IgD-negative memory B cell (primary cell): ENCODE data around the gene MOBP. TPM values are rescaled to one million over a fixed set of nuclear protein-coding genes. Genes with fewer than 3 reads are reported as not detected.
"Not testable (repeated sequence)": the region's sequence is repeated elsewhere in the genome, so short reads cannot be mapped to it uniquely, and the experiment has no call there.

Source experiments
- H3K27ac Mint-ChIP-seq, 3 donors: one replicate each; pipeline ENCODE4 v1.8.0; 2020 to 2022; ENCODE audit warnings: mild to moderate bottlenecking in 3 of 3, mixed read lengths in 3 of 3, moderate library complexity in 1 of 3
- H3K27me3 Mint-ChIP-seq: one replicate; pipeline ENCODE4 v1.8.0; 2021; ENCODE audit warnings: mixed read lengths
- H3K36me3 Mint-ChIP-seq: one replicate; pipeline ENCODE4 v1.8.0; 2020; ENCODE audit warnings: mild to moderate bottlenecking, mixed read lengths
- H3K4me1 Mint-ChIP-seq, 3 donors: one replicate each; pipeline ENCODE4 v1.8.0; 2020 to 2022; ENCODE audit warnings: mixed read lengths in 3 of 3, mild to moderate bottlenecking in 1 of 3
- H3K4me3 Mint-ChIP-seq, 4 donors: one replicate each; pipeline ENCODE4 v1.8.0; 2020 to 2022; ENCODE audit warnings: mild to moderate bottlenecking in 4 of 4, mixed read lengths in 4 of 4, moderate library complexity in 3 of 4
- H3K9me3 Mint-ChIP-seq, 3 donors: one replicate each; pipeline ENCODE4 v1.8.0; 2020 to 2021; ENCODE audit warnings: mixed read lengths in 3 of 3, mild to moderate bottlenecking in 1 of 3
- polyA plus RNA-seq: library from polyadenylated mRNA; unstranded; fragments of 300-500 nt; fragmentation: Illumina TruSeq; gene quantifications from one replicate; pipeline ENCODE4 v1.2.3, GENCODE V29; 2021

MOBP gene, protein sequence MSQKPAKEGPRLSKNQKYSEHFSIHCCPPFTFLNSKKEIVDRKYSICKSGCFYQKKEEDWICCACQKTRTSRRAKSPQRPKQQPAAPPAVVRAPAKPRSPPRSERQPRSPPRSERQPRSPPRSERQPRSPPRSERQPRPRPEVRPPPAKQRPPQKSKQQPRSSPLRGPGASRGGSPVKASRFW
- polyA plus RNA-seq: not detected

DNA sequence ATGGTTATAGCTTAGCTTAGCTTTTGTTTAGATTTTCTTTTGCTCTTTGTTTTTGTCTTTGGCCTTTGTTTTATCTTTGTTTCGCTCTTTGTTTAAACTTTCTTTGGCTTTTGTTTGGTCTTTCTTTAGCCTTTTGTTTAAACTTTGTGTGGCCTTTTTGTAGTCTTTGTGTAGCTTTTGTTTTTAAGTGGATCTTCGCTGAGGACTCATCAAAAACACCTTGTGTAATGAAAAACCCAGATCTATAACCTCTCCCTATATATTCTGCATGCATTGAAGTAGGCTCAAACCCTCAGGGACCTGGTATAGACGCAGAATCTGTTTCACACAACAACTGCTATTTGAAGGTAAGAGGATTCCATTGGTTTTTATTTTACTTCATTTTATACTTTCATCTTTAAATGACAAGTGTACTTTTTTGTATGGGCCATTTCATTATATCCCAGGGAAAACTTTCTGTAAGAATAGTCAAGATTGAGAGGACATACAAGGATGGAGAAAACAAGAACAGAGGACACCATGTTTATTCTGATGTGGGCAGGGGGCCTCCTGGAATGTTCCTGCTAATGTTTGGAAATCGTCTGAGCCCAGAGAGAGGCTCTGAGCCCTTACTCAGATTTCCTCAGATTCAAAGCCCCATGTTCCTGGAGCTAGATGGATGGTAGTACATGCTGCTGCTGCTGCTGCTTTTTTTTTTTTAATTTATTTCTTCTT is at the start of gene MOBP:
Gene MOBP (plus strand): TSS at position 287 of the 714 bp plus-strand sequence. CDS start 34,390 bp downstream, outside the sequence.
- H3K36me3 Mint-ChIP-seq: peaks cover 2% of the 10 kb centered on the region
- no peak within 1 kb of the TSS for H3K27ac Mint-ChIP-seq
- no peak within 1 kb of the TSS for H3K4me3 Mint-ChIP-seq

DNA sequence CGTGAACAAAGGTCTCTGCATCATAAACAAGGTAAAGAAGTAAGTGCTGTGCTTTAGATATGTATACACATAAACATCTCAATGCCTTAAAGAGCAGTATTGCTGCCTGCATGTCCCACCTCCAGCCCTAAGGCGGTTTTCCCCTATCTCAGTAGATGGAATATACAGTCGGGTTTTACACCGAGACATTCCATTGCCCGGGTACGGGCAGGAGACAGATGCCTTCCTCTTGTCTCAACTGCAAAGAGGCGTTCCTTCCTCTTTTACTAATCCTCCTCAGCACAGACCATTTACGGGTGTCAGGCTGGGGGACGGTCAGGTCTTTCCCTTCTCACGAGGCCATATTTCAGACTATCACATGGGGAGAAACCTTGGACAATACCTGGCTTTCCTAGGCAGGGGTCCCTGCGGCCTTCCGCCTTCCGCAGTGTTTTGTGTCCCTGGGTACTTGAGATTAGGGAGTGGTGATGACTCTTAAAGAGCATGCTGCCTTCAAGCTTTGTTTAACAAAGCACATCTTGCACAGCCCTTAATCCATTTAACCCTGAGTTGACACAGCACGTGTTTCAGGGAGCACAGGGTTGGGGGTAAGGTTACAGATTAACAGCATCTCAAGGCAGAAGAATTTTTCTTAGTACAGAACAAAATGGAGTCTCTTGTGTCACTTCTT is 48.8 kb upstream of the MOBP start:
- H3K9me3 Mint-ChIP-seq, H3K36me3 Mint-ChIP-seq, H3K4me1 Mint-ChIP-seq, H3K27me3 Mint-ChIP-seq, H3K4me3 Mint-ChIP-seq: not testable (repeated sequence)
- peak overlapping the region in 1 of 3 donors; percentile 14 for H3K27ac Mint-ChIP-seq

More for the DNA sequence above, at the start of gene MOBP:
- H3K27me3 Mint-ChIP-seq: peaks cover 2% of the 10 kb centered on the region
- peaks cover 0 to 1% (median 0%) of the 10 kb centered on the region in 3 donors for H3K4me1 Mint-ChIP-seq
- H3K9me3 Mint-ChIP-seq: no peaks in the 10 kb centered on the region

DNA sequence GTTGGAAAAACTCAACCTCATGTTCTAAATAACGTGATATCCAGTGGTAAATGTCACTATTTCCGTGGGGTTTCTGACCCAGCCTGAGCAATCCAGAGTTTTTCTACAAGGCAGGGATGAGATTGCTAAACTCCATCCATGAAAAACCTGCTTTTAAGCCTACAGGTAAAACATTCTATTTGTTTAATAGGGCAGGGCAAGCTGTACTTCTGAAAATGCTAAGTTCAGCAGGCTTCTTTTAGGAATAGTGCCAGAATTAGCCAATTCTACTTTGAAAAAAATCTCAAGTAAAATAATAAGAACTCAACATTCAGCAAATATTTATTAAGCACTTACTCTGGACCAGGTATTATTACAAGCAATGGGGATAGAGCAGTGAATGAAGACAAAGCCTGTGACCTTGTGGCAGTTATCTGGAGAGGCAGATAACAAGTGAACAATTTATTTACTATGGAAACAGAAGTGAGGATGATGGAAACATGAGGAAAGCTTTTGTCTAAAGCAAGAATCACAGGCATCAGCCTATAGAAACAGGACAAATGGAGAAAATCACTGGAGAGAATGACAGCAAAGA is 47.7 kb upstream of the MOBP start:
- Mint-ChIP-seq H3K4me3 (no peak overlapping the region), H3K9me3 (no peaks in the 10 kb centered on the region)

DNA sequence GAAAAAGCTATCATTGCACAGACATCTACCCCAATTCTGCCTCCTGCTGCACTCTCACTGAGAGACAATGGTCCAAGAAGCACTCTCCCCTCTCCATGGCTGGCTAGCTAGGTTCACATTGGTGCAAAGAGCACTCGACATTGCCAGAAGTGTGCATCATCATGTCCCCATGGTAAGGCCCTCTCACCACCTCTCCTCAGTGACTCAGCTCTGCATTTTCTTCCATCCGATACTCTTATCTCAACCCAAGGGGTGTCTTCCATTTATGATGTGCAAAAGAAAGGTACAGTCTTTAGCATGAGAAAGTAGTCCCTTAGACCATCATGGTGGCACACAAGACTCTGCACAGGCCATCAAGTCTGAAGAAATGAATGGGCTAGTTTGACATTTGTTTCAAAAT is 46.9 kb upstream of the MOBP start:
- no peak overlapping the region for H3K4me3 Mint-ChIP-seq
- no peaks in the 10 kb centered on the region for H3K9me3 Mint-ChIP-seq
- no peaks in the 10 kb centered on the region for H3K36me3 Mint-ChIP-seq
- peak overlapping the region in 1 of 3 donors; percentile 11 for H3K27ac Mint-ChIP-seq
- H3K27me3 Mint-ChIP-seq: no peaks in the 10 kb centered on the region
- peaks cover 0 to 2% (median 0%) of the 10 kb centered on the region in 3 donors for H3K4me1 Mint-ChIP-seq

More for the DNA sequence above, 47.7 kb upstream of the MOBP start:
- H3K4me1 Mint-ChIP-seq: peaks cover 0 to 2% (median 2%) of the 10 kb centered on the region in 3 donors
- no peaks in the 10 kb centered on the region for H3K36me3 Mint-ChIP-seq
- H3K27me3 Mint-ChIP-seq: no peaks in the 10 kb centered on the region
- no peak overlapping the region for H3K27ac Mint-ChIP-seq

DNA sequence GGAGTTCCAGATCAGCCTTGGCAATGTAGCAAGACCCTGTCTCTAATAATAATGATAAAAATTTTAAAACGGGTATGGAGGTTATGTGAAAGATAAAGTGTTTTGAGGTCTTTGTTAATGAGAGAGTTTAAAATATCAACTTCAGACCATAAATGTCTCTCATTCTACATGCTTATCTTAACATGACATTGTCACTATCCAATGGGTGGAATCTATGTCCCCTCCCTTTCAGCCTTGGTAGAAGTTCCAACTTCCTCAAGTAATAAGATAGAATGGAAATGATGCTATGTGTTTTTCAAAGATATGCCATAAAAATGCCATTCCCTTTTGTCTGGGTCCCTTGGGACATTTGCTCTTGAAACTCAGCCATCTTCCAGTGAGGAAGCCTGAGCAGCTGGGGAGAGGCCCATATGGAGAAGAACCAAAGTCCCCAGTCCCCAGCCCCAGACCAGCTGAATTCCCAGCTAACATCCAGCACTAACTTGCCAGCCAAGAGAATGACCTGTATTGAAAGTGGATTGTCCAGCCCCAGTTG is 44.0 kb upstream of the MOBP start:
- Mint-ChIP-seq H3K9me3 (no peaks in the 10 kb centered on the region), H3K4me3 (no peak overlapping the region), H3K27ac (no peak overlapping the region), H3K4me1 (no peaks in the 10 kb centered on the region), H3K27me3 (no peaks in the 10 kb centered on the region), H3K36me3 (no peaks in the 10 kb centered on the region)

DNA sequence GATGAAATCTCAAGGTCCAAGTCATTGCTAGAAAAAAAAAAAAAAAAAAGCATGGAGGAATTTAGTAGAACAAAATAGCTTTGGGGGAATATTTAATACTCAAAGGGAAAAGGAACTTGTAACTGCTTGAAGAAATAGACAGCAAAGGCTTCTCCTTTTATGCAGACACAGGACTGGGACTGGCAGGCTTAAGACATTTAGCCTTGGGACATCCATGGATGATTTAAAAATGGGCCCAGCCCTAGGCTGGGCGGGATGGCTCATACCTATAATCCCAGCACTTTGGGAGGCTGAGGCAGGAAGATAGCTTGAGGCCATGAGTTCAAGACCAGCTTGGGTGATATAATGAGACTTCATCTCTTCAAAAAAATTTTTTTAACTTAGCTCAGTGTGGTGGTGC is 41.2 kb upstream of the MOBP start:
- peaks cover 3% of the 10 kb centered on the region for H3K36me3 Mint-ChIP-seq
- no peaks in the 10 kb centered on the region for H3K9me3 Mint-ChIP-seq
- H3K4me3 Mint-ChIP-seq: no peak overlapping the region
- peaks cover 6% of the 10 kb centered on the region for H3K27me3 Mint-ChIP-seq
- no peaks in the 10 kb centered on the region for H3K4me1 Mint-ChIP-seq
- no peak overlapping the region for H3K27ac Mint-ChIP-seq

DNA sequence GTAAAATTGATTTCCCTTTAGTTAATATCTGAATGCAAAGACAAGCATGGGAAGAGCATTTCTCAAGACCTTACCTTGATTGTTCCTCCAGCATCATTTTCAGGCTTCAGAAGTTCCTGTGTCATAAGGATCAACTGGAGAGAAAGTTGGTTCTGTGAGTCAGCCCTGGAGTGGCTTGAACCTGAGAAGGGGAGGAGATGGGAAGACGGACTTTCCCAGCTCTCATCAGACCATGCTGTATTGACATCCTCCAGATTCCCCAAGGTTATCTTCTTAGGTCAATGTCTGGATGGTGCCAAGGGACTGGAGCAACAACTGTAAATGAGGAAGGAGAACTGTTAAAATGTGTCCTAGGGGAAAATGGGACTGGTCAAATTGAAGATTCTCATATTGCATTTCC is 40.0 kb upstream of the MOBP start:
- Mint-ChIP-seq H3K36me3 (peaks cover 4% of the 10 kb centered on the region), H3K27me3 (peaks cover 6% of the 10 kb centered on the region), H3K4me1 (no peaks in the 10 kb centered on the region), H3K4me3 (no peak overlapping the region), H3K27ac (no peak overlapping the region), H3K9me3 (peaks cover 0 to 2% (median 0%) of the 10 kb centered on the region in 3 donors)

DNA sequence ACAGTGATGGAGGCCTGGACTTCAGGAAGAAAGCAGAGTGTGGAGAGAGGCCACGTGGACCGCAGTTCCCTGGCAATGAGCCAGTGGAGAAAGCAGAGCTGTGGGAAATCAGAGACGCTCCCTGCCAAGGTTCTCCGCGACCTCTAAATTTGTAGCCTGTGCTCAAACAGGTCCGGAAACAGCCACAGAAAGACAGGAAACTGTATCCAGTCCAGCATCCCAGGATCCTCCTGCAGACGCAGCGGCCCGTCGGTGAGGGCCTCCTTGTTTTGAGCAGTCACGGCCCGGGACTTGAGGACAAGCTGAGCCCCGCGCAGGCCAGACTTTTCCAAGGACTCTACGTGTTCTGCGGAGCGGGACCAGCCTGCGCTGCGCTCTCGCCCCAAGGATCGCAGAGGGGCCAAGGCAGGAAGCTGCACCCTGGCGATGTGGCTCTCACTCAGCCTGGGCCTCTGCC is 38.7 kb upstream of the MOBP start:
- Mint-ChIP-seq H3K36me3 (peaks cover 6% of the 10 kb centered on the region), H3K27ac (no peak overlapping the region), H3K27me3 (peaks cover 6% of the 10 kb centered on the region), H3K4me1 (no peaks in the 10 kb centered on the region), H3K9me3 (peaks cover 0 to 2% (median 0%) of the 10 kb centered on the region in 3 donors), H3K4me3 (no peak overlapping the region)

DNA sequence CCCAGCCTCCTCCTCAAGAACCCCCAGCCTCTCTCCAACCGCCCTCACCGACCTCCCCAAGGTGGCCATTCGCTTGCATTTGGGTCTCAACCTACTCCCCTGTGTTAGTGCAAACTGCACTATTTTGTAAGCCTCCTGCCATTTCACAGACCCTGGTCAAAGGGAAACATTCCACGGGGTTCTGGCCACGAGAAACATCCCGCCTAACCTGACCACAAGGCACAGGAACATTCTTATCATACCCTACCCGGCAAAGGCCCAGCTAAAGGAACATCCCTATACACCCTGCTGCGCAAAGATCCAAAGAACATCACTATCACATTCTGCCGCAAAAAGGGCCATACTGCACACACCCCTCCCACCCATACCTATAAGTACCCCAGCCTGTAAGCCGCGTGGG is 38.0 kb upstream of the MOBP start:
- Mint-ChIP-seq H3K36me3 (peaks cover 6% of the 10 kb centered on the region), H3K27ac (no peak overlapping the region), H3K4me3 (peak overlapping the region in 1 of 4 donors; percentile 74), H3K9me3 (peaks cover 0 to 2% (median 0%) of the 10 kb centered on the region in 3 donors), H3K4me1 (no peaks in the 10 kb centered on the region), H3K27me3 (peaks cover 6% of the 10 kb centered on the region)

DNA sequence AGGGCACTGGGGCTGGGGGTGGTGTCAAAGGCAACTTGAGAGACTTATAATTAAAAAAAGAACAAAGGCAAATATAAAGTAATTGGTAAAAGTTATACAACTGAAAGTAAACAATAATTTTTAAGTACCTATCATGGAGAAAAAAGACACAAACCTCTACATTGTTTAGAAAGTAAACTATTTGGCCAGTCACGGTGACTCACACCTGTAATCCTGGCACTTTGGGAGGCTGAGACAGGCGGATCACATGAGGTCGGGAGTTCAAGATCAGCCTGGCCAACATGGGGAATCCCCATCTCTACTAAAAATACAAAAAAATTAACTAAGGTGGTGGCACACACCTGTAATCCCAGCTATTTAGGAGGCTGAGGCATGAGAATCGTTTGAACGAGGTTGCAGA is 35.1 kb upstream of the MOBP start:
- H3K36me3 Mint-ChIP-seq: peaks cover 6% of the 10 kb centered on the region
- H3K27me3 Mint-ChIP-seq: peaks cover 8% of the 10 kb centered on the region
- H3K9me3 Mint-ChIP-seq: peaks cover 0 to 2% (median 0%) of the 10 kb centered on the region in 3 donors
- peaks cover 0 to 5% (median 2%) of the 10 kb centered on the region in 3 donors for H3K4me1 Mint-ChIP-seq
- peak overlapping the region in 1 of 4 donors; percentile 58 for H3K4me3 Mint-ChIP-seq
- H3K27ac Mint-ChIP-seq: no peak overlapping the region

DNA sequence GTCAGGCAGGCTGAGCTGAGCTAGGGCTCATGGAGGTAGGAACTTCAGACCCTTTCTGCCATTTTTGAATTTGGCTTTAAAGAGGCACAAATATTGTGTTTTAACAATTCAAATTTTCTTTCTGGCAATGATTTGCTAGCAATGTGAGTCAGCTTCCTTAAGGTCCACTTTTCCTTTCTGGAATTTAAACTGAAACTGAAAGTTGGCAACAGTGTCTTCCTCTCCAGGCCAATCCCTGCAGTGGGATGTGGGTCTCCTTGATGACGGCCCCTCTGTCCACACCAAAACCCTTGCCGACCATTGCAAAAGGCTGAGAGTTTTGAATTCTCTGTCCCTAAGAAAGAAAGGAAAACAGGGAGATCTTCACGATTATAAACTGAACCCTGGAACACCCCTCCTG is 33.8 kb upstream of the MOBP start:
- Mint-ChIP-seq H3K9me3 (peaks cover 0 to 2% (median 0%) of the 10 kb centered on the region in 3 donors), H3K4me3 (no peak overlapping the region), H3K27ac (no peak overlapping the region), H3K4me1 (peaks cover 0 to 5% (median 2%) of the 10 kb centered on the region in 3 donors), H3K36me3 (peaks cover 6% of the 10 kb centered on the region), H3K27me3 (peaks cover 8% of the 10 kb centered on the region)

DNA sequence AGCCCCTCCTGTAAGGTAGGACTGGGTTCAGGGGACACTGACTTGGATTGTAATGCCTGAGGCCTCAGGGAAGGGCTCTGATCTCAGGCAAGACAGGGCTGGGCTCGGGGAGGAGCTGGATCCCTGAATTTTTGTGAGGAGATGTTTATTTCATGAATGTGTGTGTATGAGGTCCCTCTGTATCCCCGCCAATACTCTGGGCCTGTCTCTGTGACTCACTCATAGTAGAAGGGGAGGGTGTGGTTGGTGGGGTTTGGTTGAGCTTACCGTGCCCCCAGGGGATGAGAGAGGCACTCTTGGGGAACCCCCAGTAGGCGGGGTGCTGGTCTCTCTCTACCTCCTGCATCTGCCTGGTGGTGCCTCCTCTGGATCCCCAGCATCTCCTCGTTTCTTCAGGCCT is 32.9 kb upstream of the MOBP start:
- peaks cover 8% of the 10 kb centered on the region for H3K27me3 Mint-ChIP-seq
- H3K9me3 Mint-ChIP-seq: peaks cover 0 to 2% (median 0%) of the 10 kb centered on the region in 3 donors
- no peak overlapping the region for H3K4me3 Mint-ChIP-seq
- H3K4me1 Mint-ChIP-seq: peaks cover 0 to 5% (median 2%) of the 10 kb centered on the region in 3 donors
- no peak overlapping the region for H3K27ac Mint-ChIP-seq
- H3K36me3 Mint-ChIP-seq: peaks cover 4% of the 10 kb centered on the region

DNA sequence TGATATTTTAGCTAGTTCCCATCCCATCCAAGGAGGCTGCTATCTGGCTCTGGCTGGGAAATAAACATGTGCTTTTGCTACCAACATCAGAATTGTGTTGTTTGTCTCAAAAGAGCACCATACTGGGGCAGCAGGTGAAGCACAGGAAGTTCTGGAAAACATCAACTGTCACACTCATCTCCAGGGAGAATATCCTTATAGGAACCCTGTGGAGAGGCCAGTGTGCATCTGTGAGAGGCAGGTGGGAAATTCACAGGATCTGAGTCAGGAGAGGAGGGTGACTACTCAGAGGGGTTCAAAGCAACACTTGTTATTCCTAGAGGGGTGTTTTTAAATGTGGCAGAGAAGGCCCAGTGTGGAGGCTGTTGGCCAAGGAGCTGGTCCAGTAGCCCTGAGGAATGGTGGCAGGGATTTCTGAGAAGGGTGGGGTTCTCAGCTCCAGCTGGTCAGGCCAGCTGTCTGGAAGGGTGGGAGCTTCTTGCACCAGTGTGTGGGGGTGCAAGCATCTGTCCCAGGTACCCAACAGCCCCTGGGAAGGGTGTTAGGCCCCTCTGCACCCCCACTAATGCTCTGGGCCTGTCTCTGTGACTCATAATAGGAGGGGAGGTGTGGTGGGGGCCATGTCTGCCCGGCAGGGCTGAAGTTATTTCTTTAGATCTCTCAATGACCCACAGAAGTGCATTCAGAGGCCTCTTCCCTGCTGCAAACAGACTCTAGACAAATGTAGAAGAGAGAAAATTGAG is 32.3 kb upstream of the MOBP start:
- H3K4me1 Mint-ChIP-seq: peaks cover 0 to 5% (median 2%) of the 10 kb centered on the region in 3 donors
- H3K27me3 Mint-ChIP-seq: peaks cover 6% of the 10 kb centered on the region
- H3K4me3 Mint-ChIP-seq: no peak overlapping the region
- peak overlapping the region in 2 of 3 donors; percentile 5 to 47 for H3K27ac Mint-ChIP-seq
- peaks cover 0 to 2% (median 0%) of the 10 kb centered on the region in 3 donors for H3K9me3 Mint-ChIP-seq
- H3K36me3 Mint-ChIP-seq: peaks cover 3% of the 10 kb centered on the region

DNA sequence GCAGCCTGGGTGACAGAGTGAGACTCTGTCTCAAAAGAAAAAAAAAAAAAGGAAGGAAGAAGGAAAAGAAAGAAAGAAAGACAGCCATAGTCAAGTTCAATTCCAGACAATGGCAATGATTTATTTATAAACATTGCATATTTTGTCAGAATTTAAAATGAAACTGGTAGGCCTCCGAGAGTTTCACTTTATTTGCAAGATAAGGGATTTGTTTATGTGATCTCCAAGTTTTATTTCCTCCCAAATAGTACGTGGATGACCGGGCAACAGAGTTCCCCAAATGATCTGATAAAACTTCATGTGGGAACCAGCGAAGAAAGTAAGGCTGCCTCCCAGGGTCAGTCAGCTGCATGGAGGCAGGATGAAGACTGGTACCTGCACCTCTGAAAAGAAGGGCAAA is 28.6 kb upstream of the MOBP start:
- H3K4me3 Mint-ChIP-seq: no peak overlapping the region
- H3K9me3 Mint-ChIP-seq: no peaks in the 10 kb centered on the region
- peaks cover 1% of the 10 kb centered on the region for H3K27me3 Mint-ChIP-seq
- H3K27ac Mint-ChIP-seq: no peak overlapping the region
- peaks cover 0 to 5% (median 2%) of the 10 kb centered on the region in 3 donors for H3K4me1 Mint-ChIP-seq
- H3K36me3 Mint-ChIP-seq: no peaks in the 10 kb centered on the region
